Sigmoid colon (tissue), 4 donors: ENCODE measurements around the gene HADHA.

Experiments
- EP300 ChIP-seq, 4 donors: sonication (generic); formaldehyde crosslinking; IDR thresholded peaks; one replicate each; pipeline ENCODE4 v1.6.1; 2017; ENCODE audit warnings: antibody characterized with exemption in 4 of 4
- POLR2A ChIP-seq, 2 donors: fragments of 450-650 bp; IDR thresholded peaks; one replicate each; pipeline ENCODE4 v1.6.1; 2016; ENCODE audit warnings: antibody characterized with exemption in 2 of 2, mild to moderate bottlenecking in 2 of 2, moderate library complexity in 2 of 2
- POLR2AphosphoS5 ChIP-seq, 4 donors: sonication (generic); formaldehyde crosslinking; IDR thresholded peaks; one replicate each; pipeline ENCODE4 v1.6.1; 2017; ENCODE audit warnings: antibody characterized with exemption in 4 of 4
- TF ChIP-seq, protein P1 (sequence below), 4 experiments: fragments of 450-650 bp in 3 of 4; fragments of 200-600 bp in 1 of 4; IDR thresholded peaks; one replicate each; pipeline ENCODE4 v1.5.1; 2016 to 2019; ENCODE audit warnings: antibody characterized with exemption in 4 of 4, mild to moderate bottlenecking in 3 of 4, moderate library complexity in 2 of 4

DNA sequence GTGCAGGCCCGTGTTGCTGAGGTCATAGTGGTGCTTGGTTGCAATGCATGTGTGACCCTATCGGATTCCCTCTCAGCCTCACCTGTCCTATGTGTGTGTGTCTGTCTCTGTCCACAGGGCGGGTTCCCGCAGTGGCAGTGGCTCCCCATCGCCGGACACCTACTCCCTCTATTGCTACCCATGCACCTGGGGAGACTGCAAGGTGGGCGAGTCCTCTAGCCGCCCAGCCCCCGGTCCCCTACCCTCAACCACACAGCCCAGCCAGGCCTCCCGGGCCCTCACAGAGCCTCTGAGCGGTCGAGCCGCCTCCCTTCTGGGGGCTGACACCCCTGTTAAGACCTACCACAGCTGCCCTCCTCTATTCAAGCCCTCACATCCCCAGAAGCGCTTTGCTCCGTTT, 57.3 kb downstream of the HADHA start:
- TF ChIP-seq, protein P1, sequence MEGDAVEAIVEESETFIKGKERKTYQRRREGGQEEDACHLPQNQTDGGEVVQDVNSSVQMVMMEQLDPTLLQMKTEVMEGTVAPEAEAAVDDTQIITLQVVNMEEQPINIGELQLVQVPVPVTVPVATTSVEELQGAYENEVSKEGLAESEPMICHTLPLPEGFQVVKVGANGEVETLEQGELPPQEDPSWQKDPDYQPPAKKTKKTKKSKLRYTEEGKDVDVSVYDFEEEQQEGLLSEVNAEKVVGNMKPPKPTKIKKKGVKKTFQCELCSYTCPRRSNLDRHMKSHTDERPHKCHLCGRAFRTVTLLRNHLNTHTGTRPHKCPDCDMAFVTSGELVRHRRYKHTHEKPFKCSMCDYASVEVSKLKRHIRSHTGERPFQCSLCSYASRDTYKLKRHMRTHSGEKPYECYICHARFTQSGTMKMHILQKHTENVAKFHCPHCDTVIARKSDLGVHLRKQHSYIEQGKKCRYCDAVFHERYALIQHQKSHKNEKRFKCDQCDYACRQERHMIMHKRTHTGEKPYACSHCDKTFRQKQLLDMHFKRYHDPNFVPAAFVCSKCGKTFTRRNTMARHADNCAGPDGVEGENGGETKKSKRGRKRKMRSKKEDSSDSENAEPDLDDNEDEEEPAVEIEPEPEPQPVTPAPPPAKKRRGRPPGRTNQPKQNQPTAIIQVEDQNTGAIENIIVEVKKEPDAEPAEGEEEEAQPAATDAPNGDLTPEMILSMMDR (IDR thresholded peaks at IDR 0.05) = no peak
- TF ChIP-seq POLR2A (IDR thresholded peaks at IDR 0.05) (no peak), EP300 (IDR thresholded peaks at IDR 0.05) (no peak), POLR2AphosphoS5 (IDR thresholded peaks at IDR 0.05) (no peak)
